Dendritic cell treated with granulocyte-macrophage colony-stimulating factor and Interleukin-4, amounts not matched to agents 40 ng/mL and 50 ng/mL, for 4 days (primary cell): Measurements from ENCODE around the gene SMIM3.
"Not testable (repeated sequence)": the region's sequence is repeated elsewhere in the genome, so short reads cannot be mapped to it uniquely, and the experiment has no call there.

ENCODE experiments used
- H3K27ac Mint-ChIP-seq: one replicate; pipeline ENCODE4 v1.8.0; 2022; ENCODE audit warnings: mild to moderate bottlenecking, mixed read lengths
- H3K27me3 Mint-ChIP-seq: one replicate; pipeline ENCODE4 v1.8.0; 2022; ENCODE audit warnings: mild to moderate bottlenecking, mixed read lengths
- H3K36me3 Mint-ChIP-seq: one replicate; pipeline ENCODE4 v1.8.0; 2022; ENCODE audit warnings: low read depth, mixed read lengths
- H3K4me1 Mint-ChIP-seq: one replicate; pipeline ENCODE4 v1.8.0; 2022; ENCODE audit warnings: low read depth, mixed read lengths
- H3K4me3 Mint-ChIP-seq: one replicate; pipeline ENCODE4 v1.8.0; 2022; ENCODE audit warnings: mild to moderate bottlenecking, moderate library complexity, mixed read lengths
- H3K9me3 Mint-ChIP-seq: one replicate; pipeline ENCODE4 v1.8.0; 2022; ENCODE audit warnings: mixed read lengths
- intact Hi-C: fragments of 100-400 bp; cut with micrococcal nuclease; formaldehyde crosslinking; loops from one replicate; pipeline ENCODE4 v1.15.0; 2022

Gene SMIM3

GRCh38 chr5:150846308-150846653 is 67.7 kb downstream of the SMIM3 start, which contains the start of gene IRGM:
IRGM (plus strand) TSS chr5:150846521; CDS start chr5:150848124, 1,603 bp downstream.
- H3K27ac Mint-ChIP-seq, H3K4me1 Mint-ChIP-seq, intact Hi-C loops, H3K9me3 Mint-ChIP-seq, H3K36me3 Mint-ChIP-seq, H3K27me3 Mint-ChIP-seq: not testable (repeated sequence)
- peak within 1 kb of the TSS; percentile 30 for H3K4me3 Mint-ChIP-seq
